Vagina (tissue), 2 donors: ENCODE measurements around the gene KCNG3. TPM values are rescaled to one million over a fixed set of nuclear protein-coding genes. Genes with fewer than 3 reads are reported as not detected.

ENCODE experiments used
- DNase-seq, 2 donors: peaks; one replicate each; pipeline ENCODE4 v3.0.0-alpha.2; 2017; ENCODE audit errors: extremely low spot score in 2 of 2
- H3K27ac ChIP-seq: fragments of 200-600 bp; sonication (generic); one replicate; pipeline ENCODE4 v1.5.1; 2019
- H3K27me3 ChIP-seq: fragments of 200-600 bp; sonication (generic); one replicate; pipeline ENCODE4 v1.5.1; 2019
- H3K36me3 ChIP-seq, 2 donors: fragments of 200-600 bp; sonication (generic); one replicate each; pipeline ENCODE4 v1.5.1; 2017 to 2019
- H3K4me1 ChIP-seq: fragments of 200-600 bp; sonication (generic); one replicate; pipeline ENCODE4 v1.5.1; 2019
- H3K4me3 ChIP-seq, 2 donors: fragments of 200-600 bp; sonication (generic); 1 replicate in 1 of 2; 2 replicates in 1 of 2; pipeline ENCODE4 v1.5.1; 2016 to 2019
- H3K9me3 ChIP-seq: fragments of 200-600 bp; sonication (generic); one replicate; pipeline ENCODE4 v1.5.1; 2019
- CTCF ChIP-seq, 3 experiments: fragments of 450-650 bp in 2 of 3; fragments of 200-600 bp in 1 of 3; sonication (generic) in 1 of 3; IDR thresholded peaks; one replicate each; pipeline ENCODE4 v1.5.1; 2017 to 2019; ENCODE audit warnings: antibody characterized with exemption in 3 of 3, mild to moderate bottlenecking in 2 of 3, moderate library complexity in 2 of 3
- POLR2A ChIP-seq, 2 donors: fragments of 450-650 bp; IDR thresholded peaks; one replicate each; pipeline ENCODE4 v1.6.1; 2017; ENCODE audit warnings: antibody characterized with exemption in 2 of 2, mild to moderate bottlenecking in 2 of 2, moderate library complexity in 2 of 2
- POLR2AphosphoS5 ChIP-seq, 2 donors: sonication (generic); formaldehyde crosslinking; IDR thresholded peaks; one replicate each; pipeline ENCODE4 v1.9.0; 2017; ENCODE audit warnings: antibody characterized with exemption in 2 of 2, mild to moderate bottlenecking in 2 of 2, low read depth in 1 of 2; ENCODE audit not compliant: insufficient read depth in 1 of 2
- intact Hi-C: fragments of 100-400 bp; cut with DNase I; formaldehyde crosslinking; loops from one replicate; pipeline ENCODE4 v1.15.1; 2023
- total RNA-seq: library from RNA; depleted of rRNA; stranded (reverse); fragments of >200 nt; gene quantifications from one replicate; pipeline ENCODE4 v1.2.3, GENCODE V29; 2016

Gene KCNG3
- total RNA-seq, 1 donor from 2014 or later = 0.74 TPM

GRCh38 chr2:42443718-42444399, 49.9 kb downstream of the KCNG3 start:
- H3K4me1 ChIP-seq = no peaks in the 10 kb centered on the region
- H3K4me3 ChIP-seq = no peak overlapping the region
- no peaks in the 10 kb centered on the region for H3K36me3 ChIP-seq
- no peak for TF ChIP-seq POLR2AphosphoS5 (IDR thresholded peaks at IDR 0.05; ENCODE audit: insufficient read depth in 1 of 2, low read depth in 1 of 2)
- TF ChIP-seq CTCF (IDR thresholded peaks at IDR 0.05) = no peak
- no peak for TF ChIP-seq POLR2A (IDR thresholded peaks at IDR 0.05)
- no peaks in the 10 kb centered on the region for H3K27me3 ChIP-seq
- no peak for DNase-seq
- no peak overlapping the region for H3K27ac ChIP-seq
- H3K9me3 ChIP-seq = no peaks in the 10 kb centered on the region
- intact Hi-C loops = no loop called here

GRCh38 chr2:42442774-42443173, 51.0 kb downstream of the KCNG3 start:
- no peaks in the 10 kb centered on the region for H3K4me1 ChIP-seq
- no peaks in the 10 kb centered on the region for H3K9me3 ChIP-seq
- no peaks in the 10 kb centered on the region for H3K27me3 ChIP-seq
- no peaks in the 10 kb centered on the region for H3K36me3 ChIP-seq
- no peak for TF ChIP-seq POLR2A (IDR thresholded peaks at IDR 0.05)
- TF ChIP-seq CTCF (IDR thresholded peaks at IDR 0.05) = no peak
- no peak for TF ChIP-seq POLR2AphosphoS5 (IDR thresholded peaks at IDR 0.05; ENCODE audit: insufficient read depth in 1 of 2, low read depth in 1 of 2)
- intact Hi-C loops = no loop called here
- no peak for DNase-seq
- no peak overlapping the region for H3K27ac ChIP-seq
- no peak overlapping the region for H3K4me3 ChIP-seq

GRCh38 chr2:42438685-42439084, 55.1 kb downstream of the KCNG3 start:
- no peaks in the 10 kb centered on the region for H3K27me3 ChIP-seq
- H3K27ac ChIP-seq = no peak overlapping the region
- no peaks in the 10 kb centered on the region for H3K9me3 ChIP-seq
- H3K36me3 ChIP-seq = no peaks in the 10 kb centered on the region
- H3K4me1 ChIP-seq = no peaks in the 10 kb centered on the region
- intact Hi-C loops = no loop called here
- DNase-seq = no peak
- H3K4me3 ChIP-seq = no peak overlapping the region
- TF ChIP-seq CTCF (IDR thresholded peaks at IDR 0.05) = no peak
- TF ChIP-seq POLR2AphosphoS5 (IDR thresholded peaks at IDR 0.05; ENCODE audit: insufficient read depth in 1 of 2, low read depth in 1 of 2) = no peak
- TF ChIP-seq POLR2A (IDR thresholded peaks at IDR 0.05) = no peak

GRCh38 chr2:42436370-42436769, 57.4 kb downstream of the KCNG3 start:
- Histone ChIP-seq H3K36me3 (no peaks in the 10 kb centered on the region), H3K27ac (no peak overlapping the region), H3K4me1 (no peaks in the 10 kb centered on the region), H3K27me3 (no peaks in the 10 kb centered on the region), H3K4me3 (no peak overlapping the region), H3K9me3 (no peaks in the 10 kb centered on the region)
- DNase-seq = no peak
- intact Hi-C loops = no loop called here
- no peak for TF ChIP-seq POLR2A (IDR thresholded peaks at IDR 0.05)
- no peak for TF ChIP-seq POLR2AphosphoS5 (IDR thresholded peaks at IDR 0.05; ENCODE audit: insufficient read depth in 1 of 2, low read depth in 1 of 2)
- TF ChIP-seq CTCF (IDR thresholded peaks at IDR 0.05) = no peak

GRCh38 chr2:42435628-42436027, 58.2 kb downstream of the KCNG3 start:
- Histone ChIP-seq H3K4me3 (no peak overlapping the region), H3K9me3 (no peaks in the 10 kb centered on the region), H3K27me3 (no peaks in the 10 kb centered on the region), H3K36me3 (no peaks in the 10 kb centered on the region), H3K27ac (no peak overlapping the region), H3K4me1 (no peaks in the 10 kb centered on the region)
- no peak for TF ChIP-seq POLR2AphosphoS5 (IDR thresholded peaks at IDR 0.05; ENCODE audit: insufficient read depth in 1 of 2, low read depth in 1 of 2)
- no peak for TF ChIP-seq POLR2A (IDR thresholded peaks at IDR 0.05)
- DNase-seq = no peak
- intact Hi-C loops = no loop called here
